Measurements from ENCODE around the gene SPAG17. TPM values are rescaled to one million over a fixed set of nuclear protein-coding genes. Genes with fewer than 3 reads are reported as not detected.

The SPAG17 gene
- total RNA-seq, 2 donors from 2014 or later: 0.35 TPM; not detected in 1

DNA sequence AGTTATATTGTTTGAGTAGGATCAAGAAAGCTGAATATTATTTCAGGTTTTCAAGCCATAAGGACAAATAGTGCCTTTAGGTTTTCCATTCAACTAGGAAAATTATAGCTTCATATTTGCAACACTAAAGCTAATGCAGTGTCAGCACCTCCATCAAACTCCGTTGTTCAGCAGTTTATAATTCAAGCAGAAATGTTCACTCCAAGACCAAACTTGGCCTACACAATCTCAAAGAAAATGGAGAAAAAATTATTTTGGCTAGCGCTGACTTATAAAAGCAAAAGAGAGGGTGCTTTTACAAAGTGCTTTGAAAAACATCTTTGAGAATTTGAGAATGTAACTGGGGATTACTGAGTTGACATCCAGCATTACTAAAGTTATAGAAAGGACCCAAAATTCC is 1.4 kb downstream of the SPAG17 start:
- intact Hi-C loops (cut with DNase I): no loop called here
- ATAC-seq (no peak), DNase-seq (no peak)

- intact Hi-C loops (cut with DNase I): no loop called here
- no peak for ATAC-seq
- DNase-seq: no peak
These were observed 7.0 kb downstream of the SPAG17 start for GRCh38 chr1:118177998-118178397.

DNA sequence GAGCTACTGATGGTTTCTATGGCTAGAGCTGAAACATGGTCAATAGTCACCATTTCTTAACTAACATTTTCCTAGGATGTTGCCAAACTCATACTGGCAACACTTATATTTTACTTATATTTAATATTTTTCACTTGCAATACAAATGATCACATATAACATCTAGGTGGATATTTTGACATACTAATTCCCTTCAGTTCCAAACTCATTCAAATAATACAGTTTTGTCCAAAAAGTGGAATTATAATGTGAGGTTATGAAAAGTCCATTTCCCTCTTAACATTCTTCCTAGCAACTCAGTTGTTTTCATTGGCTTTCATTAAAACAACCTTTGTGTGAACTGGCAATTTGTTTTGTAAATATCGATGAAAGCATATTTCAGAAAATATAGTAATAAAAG is 16.0 kb downstream of the SPAG17 start:
- intact Hi-C loops (cut with DNase I): no loop called here
- no peak for ATAC-seq
- no peak for DNase-seq

- intact Hi-C loops (cut with DNase I): no loop called here
- ATAC-seq (no peak), DNase-seq (no peak)
These were observed 24.2 kb downstream of the SPAG17 start for GRCh38 chr1:118160806-118161205.

- intact Hi-C loops (cut with DNase I): loop anchor here in 1 of 2 donors (10.0 kb wide), 1 partner anchor 845 kb away; no protein-coding TSS in a partner anchor
- no peak for ATAC-seq
- DNase-seq: no peak
These were observed 25.5 kb downstream of the SPAG17 start for GRCh38 chr1:118159569-118159968.

GRCh38 chr1:118158924-118159323 is 26.1 kb downstream of the SPAG17 start:
- intact Hi-C loops (cut with DNase I): loop anchor here in 1 of 2 donors (10.0 kb wide), 1 partner anchor 846 kb away; no protein-coding TSS in a partner anchor
- DNase-seq (no peak), ATAC-seq (peak in 1 of 2 donors; percentile 90)

DNA sequence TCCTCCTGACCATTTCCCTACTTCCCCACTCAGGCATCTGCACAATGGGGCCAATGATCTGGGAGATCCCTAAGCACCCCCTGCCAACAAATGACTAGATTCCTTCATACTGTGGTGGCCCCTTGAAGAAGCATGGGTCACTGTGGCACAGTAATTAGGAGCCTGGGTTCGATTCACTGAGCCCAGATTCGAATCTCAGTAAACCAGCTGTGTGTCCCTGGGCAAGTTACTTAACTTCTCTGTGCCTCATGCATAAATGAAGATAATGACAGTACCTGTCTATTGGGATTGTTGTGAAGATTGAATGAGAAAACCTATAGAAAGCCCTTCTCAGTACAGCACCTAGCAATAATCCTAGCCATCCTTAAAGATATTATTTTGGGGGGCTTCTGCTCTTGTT is 27.5 kb downstream of the SPAG17 start:
- intact Hi-C loops (cut with DNase I): loop anchor here in 1 of 2 donors (10.0 kb wide), 1 partner anchor 847 kb away; no protein-coding TSS in a partner anchor
- ATAC-seq: no peak
- no peak for DNase-seq

- intact Hi-C loops (cut with DNase I): loop anchor here in 1 of 2 donors (10.0 kb wide), 1 partner anchor 850 kb away; no protein-coding TSS in a partner anchor
- DNase-seq (no peak), ATAC-seq (no peak)
These were observed 29.9 kb downstream of the SPAG17 start for GRCh38 chr1:118155106-118155505.

GRCh38 chr1:118154220-118154619 is 30.8 kb downstream of the SPAG17 start:
- DNase-seq (no peak), ATAC-seq (no peak)
- intact Hi-C loops (cut with DNase I): loop anchor here in 1 of 2 donors (10.0 kb wide), 1 partner anchor 851 kb away; no protein-coding TSS in a partner anchor

DNA sequence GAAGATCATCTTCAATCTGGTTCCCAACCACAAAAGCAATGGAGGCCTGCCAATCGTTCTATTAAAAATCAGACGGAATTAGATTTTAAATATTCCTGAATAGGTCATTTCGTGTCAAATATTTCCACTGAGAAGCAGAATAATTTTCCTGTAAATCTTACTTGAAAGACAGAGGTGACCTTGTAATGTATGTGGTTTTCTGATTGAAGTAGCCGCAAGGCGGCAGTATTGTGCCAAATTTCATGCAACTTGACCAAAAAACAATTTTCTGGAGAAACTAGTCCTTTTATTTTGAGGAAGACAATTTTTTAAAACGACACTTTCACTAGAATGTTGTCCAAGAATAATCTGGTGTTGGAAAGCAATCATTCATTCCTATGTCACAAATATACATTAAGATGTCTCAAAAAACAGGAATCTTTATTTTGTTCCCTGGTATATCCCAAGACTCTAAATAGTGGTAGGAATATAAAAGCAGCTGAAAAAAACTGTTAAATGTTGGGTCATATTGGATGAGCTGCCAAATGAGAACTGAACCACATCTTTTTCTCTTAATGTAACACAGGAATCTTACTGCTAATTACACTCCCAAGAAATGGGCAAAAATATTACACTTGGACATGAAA is 33.6 kb downstream of the SPAG17 start:
- intact Hi-C loops (cut with DNase I): loop anchor here (2.0 to 10.0 kb wide), 2 partner anchors 853 to 1219 kb away; no protein-coding TSS in a partner anchor
- ATAC-seq (no peak), DNase-seq (peak; percentile 48)

- intact Hi-C loops (cut with DNase I): loop anchor here (2.0 to 10.0 kb wide), 3 partner anchors 855 to 1221 kb away; no protein-coding TSS in a partner anchor
- ATAC-seq (no peak), DNase-seq (no peak)
These were observed 35.2 kb downstream of the SPAG17 start for GRCh38 chr1:118149799-118150198.

GRCh38 chr1:118148034-118148433 is 37.0 kb downstream of the SPAG17 start:
- ATAC-seq: no peak
- intact Hi-C loops (cut with DNase I): loop anchor here in 1 of 2 donors (2.0 kb wide), 1 partner anchor 861 kb away; no protein-coding TSS in a partner anchor
- no peak for DNase-seq

- ATAC-seq: peak; percentile 17 to 38
- intact Hi-C loops (cut with DNase I): no loop called here
- no peak for DNase-seq
These were observed 37.5 kb downstream of the SPAG17 start for GRCh38 chr1:118147522-118147921.

DNA sequence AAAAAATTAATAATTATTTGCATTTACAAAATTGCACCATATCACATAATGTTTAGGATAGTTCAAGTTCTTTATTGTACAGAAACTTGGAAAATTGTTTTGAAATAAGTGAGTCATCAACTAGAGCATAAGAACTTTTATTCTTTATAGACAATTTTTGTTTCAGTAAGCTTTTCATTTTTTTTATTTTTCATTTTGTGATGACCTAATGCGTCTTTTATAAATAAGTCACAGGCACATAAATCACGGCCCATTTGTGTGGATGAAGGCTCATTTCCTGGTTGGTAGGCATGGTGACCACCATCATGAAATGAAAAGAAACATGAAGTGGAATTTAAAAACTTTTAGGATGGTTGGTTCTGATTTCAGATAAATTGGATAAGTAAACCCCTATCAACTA is 39.3 kb downstream of the SPAG17 start:
- intact Hi-C loops (cut with DNase I): no loop called here
- no peak for DNase-seq
- ATAC-seq: no peak

- intact Hi-C loops (cut with DNase I): no loop called here
- ATAC-seq (no peak), DNase-seq (no peak)
These were observed 40.3 kb downstream of the SPAG17 start for GRCh38 chr1:118144684-118145083.

DNA sequence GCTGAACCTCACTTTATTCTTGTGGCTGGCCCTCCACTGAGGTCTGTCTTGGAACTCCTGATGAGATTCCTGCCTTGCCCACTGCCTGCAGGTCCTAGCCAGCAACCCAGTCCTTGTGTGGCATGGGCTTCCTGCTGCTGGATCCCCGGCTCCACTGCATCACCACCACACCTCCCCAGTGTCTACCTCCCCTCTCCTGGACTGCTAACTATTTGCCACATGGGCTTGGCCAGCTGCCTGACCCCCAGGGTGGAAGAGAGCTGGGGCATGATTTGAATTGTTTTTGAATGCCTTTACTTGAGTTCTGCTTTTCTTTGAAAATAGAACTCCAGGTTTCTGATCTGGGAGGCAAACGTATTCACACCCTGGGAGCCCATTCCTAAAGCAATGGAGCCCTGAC is 41.2 kb downstream of the SPAG17 start:
- intact Hi-C loops (cut with DNase I): no loop called here
- ATAC-seq: no peak
- DNase-seq: no peak

DNA sequence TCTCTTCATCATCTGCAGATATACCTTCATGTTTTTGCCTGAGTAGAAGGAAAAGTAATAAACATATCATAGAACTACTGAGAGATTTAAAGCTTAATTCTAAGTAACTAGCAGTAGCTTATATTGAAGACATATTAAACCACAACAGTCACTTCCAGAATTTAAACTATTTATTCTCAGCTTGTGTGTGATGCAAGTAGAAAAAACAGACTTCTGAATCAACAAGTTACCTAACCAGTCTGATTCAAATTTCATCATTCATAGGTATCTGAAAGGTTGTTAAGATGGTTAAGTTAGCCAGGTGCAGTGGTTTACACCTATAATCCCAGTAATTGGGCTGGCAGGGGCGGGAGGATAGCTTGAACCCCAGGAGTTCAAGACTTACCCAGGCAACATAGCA is 41.9 kb downstream of the SPAG17 start:
- intact Hi-C loops (cut with DNase I): no loop called here
- DNase-seq (no peak), ATAC-seq (no peak)

GRCh38 chr1:118142546-118142945 is 42.5 kb downstream of the SPAG17 start:
- intact Hi-C loops (cut with DNase I): no loop called here
- ATAC-seq: no peak
- no peak for DNase-seq

DNA sequence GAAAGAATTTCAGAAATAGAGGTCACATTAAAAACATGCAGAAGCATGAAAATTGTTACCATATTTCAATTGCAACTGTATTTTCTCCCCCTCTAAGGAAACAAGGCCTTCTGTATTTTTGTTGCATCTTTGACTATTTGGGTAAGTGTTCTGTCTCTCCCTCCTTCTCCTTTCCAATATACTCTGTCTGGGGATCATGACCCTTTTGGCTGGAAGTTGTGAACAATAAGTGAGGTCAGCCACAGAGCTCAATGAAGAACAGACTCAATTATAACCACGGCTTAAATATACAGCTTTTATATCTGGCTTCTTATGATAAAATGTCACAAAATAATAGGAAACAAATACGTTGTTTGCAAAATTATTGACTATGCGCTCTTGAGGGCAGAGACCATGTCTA is 47.1 kb downstream of the SPAG17 start:
- intact Hi-C loops (cut with DNase I): no loop called here
- no peak for ATAC-seq
- no peak for DNase-seq

- intact Hi-C loops (cut with DNase I): no loop called here
- ATAC-seq (peak; percentile 41 to 94), DNase-seq (peak; percentile 32)
These were observed 48.7 kb downstream of the SPAG17 start for GRCh38 chr1:118136187-118136941.
